Heart right ventricle (tissue), 16 donors: Measurements from ENCODE around the gene DDX51. TPM values are rescaled to one million over a fixed set of nuclear protein-coding genes. Genes with fewer than 3 reads are reported as not detected.

ENCODE experiments used
- ATAC-seq, 8 donors: fragments of 200-7000 bp; cut with Tn5 transposase; one replicate each; pipeline ENCODE4 v1.9.1; 2020; ENCODE audit warnings: mild to moderate bottlenecking in 8 of 8, moderate library complexity in 8 of 8, moderate number of reproducible peaks in 1 of 8
- DNase-seq, 2 donors: peaks; one replicate each; pipeline ENCODE4 v3.0.0-alpha.2; 2020
- H3K27ac ChIP-seq, 10 donors: fragments of 200-600 bp; sonication (generic) in 2 of 10; one replicate each; pipeline versions ENCODE4 v1.5.0 to v1.8.0; 2020 to 2022; ENCODE audit warnings: mild to moderate bottlenecking in 3 of 10
- H3K27me3 ChIP-seq, 7 donors: fragments of 200-600 bp; one replicate each; pipeline ENCODE4 v1.8.0; 2021 to 2022; ENCODE audit warnings: mild to moderate bottlenecking in 2 of 7
- H3K36me3 ChIP-seq, 9 donors: fragments of 200-600 bp; sonication (generic) in 1 of 9; one replicate each; pipeline versions ENCODE4 v1.5.0 to v1.8.0; 2020 to 2022; ENCODE audit warnings: mild to moderate bottlenecking in 2 of 9
- H3K4me1 ChIP-seq, 9 donors: fragments of 200-600 bp; sonication (generic) in 1 of 9; one replicate each; pipeline versions ENCODE4 v1.5.0 to v1.8.0; 2020 to 2022; ENCODE audit warnings: mild to moderate bottlenecking in 4 of 9
- H3K4me3 ChIP-seq, 10 donors: fragments of 200-600 bp; sonication (generic) in 2 of 10; one replicate each; pipeline versions ENCODE4 v1.5.0 to v1.8.0; 2020 to 2022; ENCODE audit warnings: mild to moderate bottlenecking in 7 of 10, moderate library complexity in 2 of 10
- H3K9me3 ChIP-seq, 11 donors: fragments of 200-600 bp in 10 of 11; sonication (generic) in 2 of 11; one replicate each; pipeline versions ENCODE4 v1.5.0 to v1.8.0; 2013 to 2022; ENCODE audit warnings: mild to moderate bottlenecking in 2 of 11, control low read depth in 1 of 11, moderate library complexity in 1 of 11
- CTCF ChIP-seq, 9 donors: fragments of 200-600 bp; sonication (generic) in 2 of 9; IDR thresholded peaks; one replicate each; pipeline versions ENCODE4 v1.5.0 to v1.8.0; 2021 to 2022; ENCODE audit warnings: antibody characterized with exemption in 9 of 9, mild to moderate bottlenecking in 5 of 9, moderate library complexity in 1 of 9
- WGBS, 2 donors: extraction: QIAGEN DNeasy Blood & Tissue Kit; methylation state at CpG; one replicate each; pipeline ENCODE4 v1.1.7; 2013; ENCODE audit warnings: inconsistent platforms in 1 of 2; 5-methylcytosine and 5-hydroxymethylcytosine counted together
- intact Hi-C, 10 donors: fragments of 100-400 bp; cut with DNase I; formaldehyde crosslinking; loops; one replicate each; pipeline versions ENCODE4 v1.11.1 to v1.14.2; 2022
- polyA plus RNA-seq, 2 donors: library from polyadenylated mRNA; stranded (reverse); fragments of 200-250 nt; gene quantifications; one replicate each; pipeline ENCODE4 v1.2.3, GENCODE V29; 2013
- total RNA-seq, 10 donors: library from RNA; stranded (reverse); fragmentation: NEBNext Ultra II Directional in 3 of 10; extraction: Animal tissue kit (Norgen Biotek cat#: 25700) in 3 of 10; gene quantifications; one replicate each; pipeline versions ENCODE4 v1.2.1 to v1.2.4, GENCODE V29; 2021 to 2023
- donor health status: Arrhythmogenic right ventricular cardiomyopathy.
- donor health status: ischemic (EF 13 %, LVEDD 7.1; RV severe dilation, severe dysfunction).
- donor health status: healthy with polysubstance abuse.
- donor health status: DM: no; HTN: yes; CAD: no.
- donor health status: DM: no; HTN: no; CAD: no.
- donor health status: ischemic (EF 25% LVEDD 6.9; RV normal size, moderate dysfunction).
- donor health status: ischemic (EF 25% LVEDD 5.7; RV mildly dilated, moderate dysfunction).
- donor health status: healthy.
- donor health status: DM: yes; HTN: yes; CAD: no.
- donor health status: Ischemic cardiomyopathy.
- donor health status: ischemic (EF 35%, LVEDD 5.7; RV mildly dilated, moderate dysfunction).
- donor health status: nonischemic (EF 11% LVEDD 7.7; RV severe dilation, severe dysfunction).
- donor health status: DM: yes; HTN: yes; CAD: no.
- donor health status: PGD.
- donor health status: ischemic (EF 29% LVEDD 5.4; RV normal size, mild dysfunction).
- donor health status: nonischemic (EF 23%, LVEDD 6.1; RV moderate dilation, normal function).

DDX51 gene
- total and polyA plus RNA-seq, 12 donors: 7.2 to 19.9 (median 8.8) TPM

GRCh38 chr12:132176385-132176919 lies 32.3 kb upstream of the DDX51 start:
- H3K9me3 ChIP-seq: no peaks in the 10 kb centered on the region
- no peak overlapping the region for H3K4me3 ChIP-seq
- DNase-seq (peak in 1 of 2 donors; percentile 8), ATAC-seq (no peak)
- no peaks in the 10 kb centered on the region for H3K36me3 ChIP-seq
- intact Hi-C loops: no loop called here
- H3K27ac ChIP-seq: no peak overlapping the region
- WGBS, 2 donors: 56 to 57% methylated on average over 19 of the region's 19 CpGs
- no peak for TF ChIP-seq CTCF (IDR thresholded peaks at IDR 0.05)
- H3K27me3 ChIP-seq: peaks cover 0 to 78% (median 76%) of the 10 kb centered on the region in 7 donors
- no peaks in the 10 kb centered on the region for H3K4me1 ChIP-seq

DNA sequence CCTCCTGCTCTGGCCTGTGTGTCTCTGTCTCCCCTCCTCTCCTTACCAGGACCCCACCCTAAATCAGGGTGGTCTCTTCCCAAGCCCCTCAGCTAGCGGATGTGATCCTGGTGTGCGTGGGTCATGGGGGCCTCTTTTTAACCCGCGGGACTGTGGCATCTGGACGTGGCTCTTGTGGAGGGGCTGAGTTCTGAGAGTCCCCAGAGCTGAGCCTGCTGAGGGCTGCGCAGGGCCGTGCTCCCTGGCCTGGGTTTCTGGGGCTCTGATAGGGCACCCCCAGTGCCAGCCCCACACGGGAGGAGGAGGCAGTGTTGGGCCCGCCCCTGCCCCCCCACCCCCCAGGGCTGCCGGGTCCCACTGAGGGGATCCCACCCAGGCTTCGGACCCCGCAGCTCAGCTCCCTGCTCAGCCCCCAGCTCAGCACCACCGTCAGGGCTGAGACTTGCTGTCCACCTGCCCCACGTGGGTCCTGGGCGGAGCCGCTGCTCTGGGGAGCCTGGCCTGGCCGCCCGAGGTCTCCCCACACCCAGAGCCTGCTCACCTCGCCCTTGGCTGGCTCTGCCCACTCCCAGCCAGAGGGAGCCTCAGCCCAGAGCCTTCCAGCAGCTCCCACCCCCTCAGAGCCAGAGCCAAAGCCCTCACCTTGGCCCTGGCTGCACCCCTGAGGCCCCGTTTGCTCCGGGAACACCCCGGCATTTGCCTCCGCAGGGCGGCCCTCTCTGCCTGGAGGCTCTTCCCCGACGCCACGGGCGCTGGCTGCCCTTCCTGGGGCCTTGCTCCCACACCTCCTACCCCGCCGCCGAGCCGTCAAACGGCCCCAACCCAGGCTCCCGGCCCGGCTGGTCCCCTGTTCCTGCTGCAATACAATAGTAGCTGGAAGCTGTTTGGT lies 31.6 kb upstream of the DDX51 start:
- H3K4me1 ChIP-seq: no peaks in the 10 kb centered on the region
- no peak overlapping the region for H3K4me3 ChIP-seq
- DNase-seq: peak in 1 of 2 donors; percentile 5
- TF ChIP-seq CTCF (IDR thresholded peaks at IDR 0.05): no peak
- intact Hi-C loops: no loop called here
- no peak overlapping the region for H3K27ac ChIP-seq
- H3K9me3 ChIP-seq: no peaks in the 10 kb centered on the region
- WGBS, 2 donors: 71 to 73% methylated on average over 34 to 35 of the region's 35 CpGs
- ATAC-seq: peak in 1 of 8 donors; percentile 24
- H3K36me3 ChIP-seq: no peaks in the 10 kb centered on the region
- H3K27me3 ChIP-seq: peaks cover 0 to 85% (median 83%) of the 10 kb centered on the region in 7 donors

- Histone ChIP-seq H3K4me1 (no peaks in the 10 kb centered on the region), H3K27ac (no peak overlapping the region), H3K9me3 (no peaks in the 10 kb centered on the region), H3K4me3 (no peak overlapping the region), H3K36me3 (no peaks in the 10 kb centered on the region), H3K27me3 (peaks cover 0 to 92% (median 89%) of the 10 kb centered on the region in 7 donors)
- no peak for TF ChIP-seq CTCF (IDR thresholded peaks at IDR 0.05)
- DNase-seq: peak in 1 of 2 donors; percentile 8
- ATAC-seq: no peak
- intact Hi-C loops: no loop called here
- 62 to 63% methylated on average over 25 of the region's 25 CpGs for WGBS, 2 donors
These were observed 30.8 kb upstream of the DDX51 start for GRCh38 chr12:132174839-132175490.

- WGBS, 2 donors: 80 to 82% methylated on average over 30 of the region's 30 CpGs
- Histone ChIP-seq H3K4me3 (no peak overlapping the region), H3K9me3 (no peaks in the 10 kb centered on the region), H3K4me1 (no peaks in the 10 kb centered on the region), H3K27ac (no peak overlapping the region), H3K27me3 (peaks cover 0 to 97% (median 84%) of the 10 kb centered on the region in 7 donors), H3K36me3 (no peaks in the 10 kb centered on the region)
- TF ChIP-seq CTCF (IDR thresholded peaks at IDR 0.05): no peak
- no peak for DNase-seq
- no peak for ATAC-seq
- intact Hi-C loops: no loop called here
These were observed 30.1 kb upstream of the DDX51 start for GRCh38 chr12:132174015-132174838.
